OCI-LY3 (cell line): ENCODE measurements around the gene KIAA0040.

ENCODE experiments used
- H2AFZ ChIP-seq: fragments of 200-600, 300-600 bp; shearing (Covaris generic); 2 replicates; pipeline ENCODE4 v1.6.0; 2014; ENCODE audit warnings: antibody characterized with exemption, low read depth, low read length
- H3K27ac ChIP-seq: fragments of 200-600, 300-600 bp; sonication (generic); 2 replicates; pipeline ENCODE4 v1.5.1; 2014; ENCODE audit warnings: mild to moderate bottlenecking, low read length, moderate library complexity, mixed read lengths
- H3K27me3 ChIP-seq: fragments of 200-600, 300-600 bp; sonication (generic); 2 replicates; pipeline ENCODE4 v1.6.1; 2014; ENCODE audit warnings: low read depth, low read length, mixed read lengths
- H3K36me3 ChIP-seq: fragments of 200-600, 300-600 bp; sonication (generic); replicated peaks from 2 replicates; pipeline ENCODE3; 2014; ENCODE audit warnings: low read depth, low read length, mixed read lengths
- H3K4me1 ChIP-seq: fragments of 300-600, 200-600 bp; sonication (generic); 2 replicates; pipeline ENCODE4 v1.6.1; 2014; ENCODE audit warnings: low read length, mixed read lengths
- H3K4me2 ChIP-seq: fragments of 200-600, 300-600 bp; sonication (generic); 2 replicates; pipeline ENCODE4 v1.6.1; 2014; ENCODE audit warnings: low read length, mixed read lengths
- H3K4me3 ChIP-seq: fragments of 300-600, 200-600 bp; sonication (generic); 2 replicates; pipeline ENCODE4 v1.5.1; 2014; ENCODE audit warnings: antibody characterized with exemption, mild to moderate bottlenecking, low read length, moderate library complexity
- H3K79me2 ChIP-seq: fragments of 300-600, 200-600 bp; shearing (Covaris generic); 2 replicates; pipeline ENCODE4 v1.6.1; 2014; ENCODE audit warnings: mild to moderate bottlenecking, low read length, mixed read lengths
- H3K9ac ChIP-seq: fragments of 300-600, 200-600 bp; shearing (Covaris generic); 2 replicates; pipeline ENCODE4 v1.6.0; 2014; ENCODE audit warnings: mild to moderate bottlenecking, low read length, moderate library complexity
- H3K9me3 ChIP-seq: fragments of 200-600, 300-600 bp; shearing (Covaris generic); 2 replicates; pipeline ENCODE4 v1.6.1; 2014; ENCODE audit warnings: low read length, mixed read lengths; ENCODE audit not compliant: insufficient read depth
- H4K20me1 ChIP-seq: fragments of 200-600, 300-600 bp; sonication (generic); 2 replicates; pipeline ENCODE4 v1.6.1; 2016; ENCODE audit warnings: low read length, mixed read lengths; ENCODE audit not compliant: insufficient read depth
- EZH2phosphoT487 ChIP-seq: fragments of 200-600 bp; shearing (Covaris generic); IDR thresholded peaks from 2 replicates; pipeline ENCODE4 v1.6.1; 2018; ENCODE audit warnings: antibody characterized with exemption, mixed run types, low read depth
- TF ChIP-seq, protein P1 (sequence below): fragments of 200-600, 300-600 bp; sonication (generic); IDR thresholded peaks from 2 replicates; pipeline ENCODE4 v1.5.1; 2014; ENCODE audit warnings: antibody characterized with exemption, low read length, low read depth

The KIAA0040 gene

DNA sequence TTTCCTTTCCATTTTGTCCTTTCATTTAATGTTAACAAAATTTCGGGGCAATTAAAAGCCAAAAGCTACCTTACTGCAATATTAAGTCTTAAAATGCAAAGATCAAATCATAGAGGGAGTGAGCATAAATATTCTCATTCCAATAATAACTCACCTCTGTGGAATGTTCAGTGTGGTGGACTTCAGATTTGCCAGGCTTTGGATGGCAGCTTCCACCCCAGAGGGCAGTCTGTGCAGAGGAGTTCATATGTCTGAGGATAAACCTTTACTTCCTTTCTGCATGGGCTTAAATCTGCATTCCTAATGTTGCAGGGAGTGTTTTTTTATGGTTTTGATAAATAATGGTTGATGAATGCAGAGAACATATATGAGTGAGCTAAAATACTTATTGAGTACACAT lies 16.3 kb downstream of the KIAA0040 start:
- Histone ChIP-seq H4K20me1 (peaks cover 28% of the 10 kb centered on the region; the same call in 1 of the 2 replicates), H3K4me2 (no peak overlapping the region), H3K36me3 (peaks cover 9% of the 10 kb centered on the region), H3K9me3 (no peaks in the 10 kb centered on the region), H3K4me1 (peaks cover 9% of the 10 kb centered on the region; the same call in 1 of the 2 replicates), H3K9ac (no peak overlapping the region), H3K4me3 (no peak overlapping the region), H3K79me2 (no peaks in the 10 kb centered on the region; the same call in 1 of the 2 replicates), H3K27me3 (no peaks in the 10 kb centered on the region), H2AFZ (no peak overlapping the region), H3K27ac (no peak overlapping the region)
- TF ChIP-seq, protein P1, sequence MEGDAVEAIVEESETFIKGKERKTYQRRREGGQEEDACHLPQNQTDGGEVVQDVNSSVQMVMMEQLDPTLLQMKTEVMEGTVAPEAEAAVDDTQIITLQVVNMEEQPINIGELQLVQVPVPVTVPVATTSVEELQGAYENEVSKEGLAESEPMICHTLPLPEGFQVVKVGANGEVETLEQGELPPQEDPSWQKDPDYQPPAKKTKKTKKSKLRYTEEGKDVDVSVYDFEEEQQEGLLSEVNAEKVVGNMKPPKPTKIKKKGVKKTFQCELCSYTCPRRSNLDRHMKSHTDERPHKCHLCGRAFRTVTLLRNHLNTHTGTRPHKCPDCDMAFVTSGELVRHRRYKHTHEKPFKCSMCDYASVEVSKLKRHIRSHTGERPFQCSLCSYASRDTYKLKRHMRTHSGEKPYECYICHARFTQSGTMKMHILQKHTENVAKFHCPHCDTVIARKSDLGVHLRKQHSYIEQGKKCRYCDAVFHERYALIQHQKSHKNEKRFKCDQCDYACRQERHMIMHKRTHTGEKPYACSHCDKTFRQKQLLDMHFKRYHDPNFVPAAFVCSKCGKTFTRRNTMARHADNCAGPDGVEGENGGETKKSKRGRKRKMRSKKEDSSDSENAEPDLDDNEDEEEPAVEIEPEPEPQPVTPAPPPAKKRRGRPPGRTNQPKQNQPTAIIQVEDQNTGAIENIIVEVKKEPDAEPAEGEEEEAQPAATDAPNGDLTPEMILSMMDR = no peak
- TF ChIP-seq EZH2phosphoT487 = no peak

DNA sequence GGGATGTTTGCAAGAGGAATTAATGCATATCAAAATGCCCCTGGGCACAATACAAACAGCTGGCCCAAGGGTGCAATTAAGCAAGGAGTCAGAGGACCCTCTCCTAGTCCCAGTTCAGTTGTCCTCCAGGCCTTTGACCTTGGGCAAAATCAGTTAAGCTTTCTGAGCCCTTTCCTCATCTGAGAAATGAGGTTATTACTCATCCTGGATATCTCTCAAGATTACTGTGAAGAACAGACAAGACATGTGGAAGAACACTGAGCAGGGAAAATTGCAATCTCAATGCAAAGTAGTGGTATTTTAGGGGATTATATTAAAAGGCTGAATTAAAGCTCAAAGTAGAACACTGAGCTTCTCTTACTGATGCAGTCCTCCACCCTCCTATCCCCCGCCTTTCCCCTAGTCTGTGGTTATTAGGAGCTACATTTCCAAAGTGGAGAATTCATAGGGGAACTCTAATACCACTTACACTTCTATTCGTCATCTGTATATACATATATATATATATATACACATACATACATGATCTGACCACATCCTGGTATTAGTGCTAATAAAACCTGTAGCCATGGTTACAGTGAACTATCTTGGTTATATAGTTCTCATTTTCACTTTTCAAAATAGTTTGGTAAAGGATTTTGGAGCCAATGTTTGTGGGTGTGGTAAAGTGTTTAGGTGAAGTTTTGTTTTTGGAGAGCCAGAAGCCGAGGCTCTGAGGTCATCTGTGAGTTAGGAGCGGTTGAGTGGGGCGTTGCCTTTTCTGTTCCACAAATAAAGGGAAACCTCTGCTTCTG lies 18.1 kb downstream of the KIAA0040 start:
- Histone ChIP-seq H2AFZ (no peak overlapping the region), H3K4me1 (peaks cover 3% of the 10 kb centered on the region), H3K9me3 (no peaks in the 10 kb centered on the region), H3K27ac (no peak overlapping the region), H3K4me2 (no peak overlapping the region), H3K9ac (no peak overlapping the region), H3K36me3 (peaks cover 7% of the 10 kb centered on the region), H4K20me1 (peaks cover 28% of the 10 kb centered on the region; the same call in 1 of the 2 replicates), H3K4me3 (no peak overlapping the region), H3K27me3 (no peaks in the 10 kb centered on the region), H3K79me2 (no peaks in the 10 kb centered on the region)
- TF ChIP-seq EZH2phosphoT487 = no peak
- TF ChIP-seq, protein P1 = no peak

DNA sequence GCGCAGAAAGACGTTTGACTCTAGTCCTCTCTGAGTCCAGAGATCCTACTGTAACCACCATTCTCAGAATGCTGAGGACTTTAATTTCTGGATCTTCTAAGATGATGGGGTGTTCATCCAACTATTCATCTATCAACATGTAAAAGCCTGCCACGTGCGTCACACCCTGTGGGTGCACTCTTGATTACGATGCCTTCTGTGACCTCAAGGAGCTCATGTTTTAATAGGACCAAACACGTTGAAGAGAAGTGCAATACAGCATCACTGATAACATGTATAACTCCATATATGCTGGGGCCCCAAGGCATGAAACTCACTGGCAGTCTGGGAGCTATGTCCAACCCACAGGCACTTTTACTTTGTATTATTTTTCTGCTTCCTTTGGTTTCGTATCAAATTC lies 19.0 kb downstream of the KIAA0040 start:
- Histone ChIP-seq H3K4me1 (peaks cover 7% of the 10 kb centered on the region), H3K9ac (no peak overlapping the region), H3K27me3 (no peaks in the 10 kb centered on the region), H3K4me2 (no peak overlapping the region), H3K4me3 (no peak overlapping the region), H4K20me1 (peaks cover 34% of the 10 kb centered on the region; the same call in 1 of the 2 replicates), H3K27ac (no peak overlapping the region), H3K36me3 (peaks cover 12% of the 10 kb centered on the region), H3K79me2 (no peaks in the 10 kb centered on the region), H2AFZ (no peak overlapping the region), H3K9me3 (no peaks in the 10 kb centered on the region)
- TF ChIP-seq, protein P1 = no peak
- no peak for TF ChIP-seq EZH2phosphoT487

DNA sequence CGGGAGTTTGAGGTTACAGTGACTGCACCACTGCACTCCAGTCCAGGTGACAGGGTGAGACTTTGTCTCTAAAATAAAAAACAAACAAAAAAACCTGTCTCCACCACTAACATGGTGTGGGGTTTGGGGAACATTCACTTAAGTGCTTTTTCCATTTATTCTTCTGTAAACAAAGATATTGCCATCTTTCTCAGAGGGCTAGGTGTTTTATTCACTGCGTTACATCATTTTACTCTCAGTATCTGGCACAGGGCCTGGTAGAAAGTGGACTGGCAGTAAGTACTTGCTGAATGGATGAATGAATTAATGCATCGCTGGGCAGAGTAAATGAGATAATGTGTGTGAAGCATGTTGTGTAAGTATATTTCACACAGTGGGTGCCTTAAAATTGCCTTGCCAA lies 20.1 kb downstream of the KIAA0040 start:
- Histone ChIP-seq H3K79me2 (no peaks in the 10 kb centered on the region), H3K4me3 (no peak overlapping the region), H3K4me2 (no peak overlapping the region), H3K36me3 (peaks cover 16% of the 10 kb centered on the region), H3K27me3 (no peaks in the 10 kb centered on the region), H3K27ac (no peak overlapping the region), H4K20me1 (peaks cover 33% of the 10 kb centered on the region; the same call in 1 of the 2 replicates), H3K9ac (no peak overlapping the region), H3K4me1 (peaks cover 7% of the 10 kb centered on the region), H3K9me3 (no peaks in the 10 kb centered on the region), H2AFZ (no peak overlapping the region)
- TF ChIP-seq EZH2phosphoT487 = no peak
- TF ChIP-seq, protein P1 = no peak
